Measurements from ENCODE around the gene DGCR2.
"Not testable (repeated sequence)": the region's sequence is repeated elsewhere in the genome, so short reads cannot be mapped to it uniquely, and the experiment has no call there.

DGCR2 gene

GRCh38 chr22:19043121-19044085 is 78.8 kb downstream of the DGCR2 start:
- no peak for DNase-seq (ENCODE audit: low read depth in 2 of 2, low spot score in 1 of 2)

- no peak for DNase-seq (ENCODE audit: low read depth in 2 of 2, low spot score in 1 of 2)
Observed at GRCh38 chr22:19042285-19043120, 79.7 kb downstream of the DGCR2 start.

GRCh38 chr22:19041704-19042074 is 80.5 kb downstream of the DGCR2 start:
- no peak for DNase-seq (ENCODE audit: low read depth in 2 of 2, low spot score in 1 of 2)

- no peak for DNase-seq (ENCODE audit: low read depth in 2 of 2, low spot score in 1 of 2)
Observed at GRCh38 chr22:19040888-19041703, 81.1 kb downstream of the DGCR2 start.

- no peak for DNase-seq (ENCODE audit: low read depth in 2 of 2, low spot score in 1 of 2)
Observed at GRCh38 chr22:19040391-19040861, 81.8 kb downstream of the DGCR2 start.

GRCh38 chr22:19039796-19040280 is 82.4 kb downstream of the DGCR2 start:
- no peak for DNase-seq (ENCODE audit: low read depth in 2 of 2, low spot score in 1 of 2)

GRCh38 chr22:19039448-19039780 is 82.8 kb downstream of the DGCR2 start:
- no peak for DNase-seq (ENCODE audit: low read depth in 2 of 2, low spot score in 1 of 2)

GRCh38 chr22:19038728-19039447 is 83.3 kb downstream of the DGCR2 start:
- no peak for DNase-seq (ENCODE audit: low read depth in 2 of 2, low spot score in 1 of 2)

GRCh38 chr22:19038164-19038546 is 84.1 kb downstream of the DGCR2 start:
- no peak for DNase-seq (ENCODE audit: low read depth in 2 of 2, low spot score in 1 of 2)

- DNase-seq (ENCODE audit: low read depth in 2 of 2, low spot score in 1 of 2): no peak
Observed at GRCh38 chr22:19037282-19038163, 84.7 kb downstream of the DGCR2 start.

- no peak for DNase-seq (ENCODE audit: low read depth in 2 of 2, low spot score in 1 of 2)
Observed at GRCh38 chr22:19036523-19037273, 85.5 kb downstream of the DGCR2 start.

- no peak for DNase-seq (ENCODE audit: low read depth in 2 of 2, low spot score in 1 of 2)
Observed at GRCh38 chr22:19036229-19036522, 86.0 kb downstream of the DGCR2 start.

GRCh38 chr22:19035474-19036228 is 86.6 kb downstream of the DGCR2 start:
- no peak for DNase-seq (ENCODE audit: low read depth in 2 of 2, low spot score in 1 of 2)

- not testable (repeated sequence) for DNase-seq (ENCODE audit: low read depth in 2 of 2, low spot score in 1 of 2)
Observed at GRCh38 chr22:19035126-19035473, 87.1 kb downstream of the DGCR2 start.

GRCh38 chr22:19034724-19035120 is 87.5 kb downstream of the DGCR2 start:
- not testable (repeated sequence) for DNase-seq (ENCODE audit: low read depth in 2 of 2, low spot score in 1 of 2)

GRCh38 chr22:19034031-19034723 is 88.0 kb downstream of the DGCR2 start:
- not testable (repeated sequence) for DNase-seq (ENCODE audit: low read depth in 2 of 2, low spot score in 1 of 2)

- not testable (repeated sequence) for DNase-seq (ENCODE audit: low read depth in 2 of 2, low spot score in 1 of 2)
Observed at GRCh38 chr22:19033568-19033905, 88.7 kb downstream of the DGCR2 start.

All from stimulated activated CD8-positive, alpha-beta memory T cell treated with anti-CD3 and anti-CD28 coated beads, Interleukin-4, amount 100 ng/mL, for 1 hour (primary cell).